Measurements from ENCODE around the gene KANK3. TPM values are rescaled to one million over a fixed set of nuclear protein-coding genes. Genes with fewer than 3 reads are reported as not detected.

The KANK3 gene
- total and polyA plus RNA-seq, 2 of the 8 experiments (the other 6 are each of a cell fraction or from before 2014, with no cell fraction given) = 2.5 to 4.2 TPM

GRCh38 chr19:8352134-8352827, 9.2 kb upstream of the KANK3 start:
- no peak overlapping the region for H3K9ac ChIP-seq (replicated peaks in 1 of 4; ENCODE audit: extremely low read depth in 1 of 4, low read depth in 3 of 4, low read length in 3 of 4)
- no peaks in the 10 kb centered on the region for H3K79me1 ChIP-seq (ENCODE audit: low read depth, low read length)
- no peak overlapping the region for H3K56ac ChIP-seq (replicated peaks; ENCODE audit: insufficient read length, low read depth, low read length)
- H3K4me3 ChIP-seq (ENCODE audit: extremely low read depth in 1 of 4, insufficient read depth in 2 of 4, low read depth in 3 of 4, low read length in 4 of 4) = peak overlapping the region in 3 of 4 experiments; percentile 23 to 41 (median 32); a peak in 6 of 8 replicates
- H3K23me2 ChIP-seq (ENCODE audit: low read depth, low read length) = no peaks in the 10 kb centered on the region
- no peak overlapping the region for H2AK5ac ChIP-seq (ENCODE audit: low read depth, low read length)
- 0 out of 2 replicates have a peak overlapping the region, but pooled peaks have one; percentile 61 for H2BK20ac ChIP-seq (ENCODE audit: low read length)
- no peak overlapping the region for H3K14ac ChIP-seq (ENCODE audit: insufficient read length)
- no peaks in the 10 kb centered on the region for H3K27me3 ChIP-seq (replicated peaks in 1 of 4; ENCODE audit: control insufficient read depth in 3 of 4, extremely low read depth in 1 of 4, insufficient read depth in 3 of 4, low read length in 3 of 4)
- DNase-seq (ENCODE audit: low read depth in 1 of 2, low spot score in 2 of 2) (no peak), FAIRE-seq (no peak)
- H3K4ac ChIP-seq (replicated peaks; ENCODE audit: insufficient read length, low read depth, low read length) = no peak overlapping the region
- CTCF ChIA-PET (ENCODE audit: partially characterized antibody) = interaction anchor here (0.6 to 6.6 kb wide), 29 partner anchors 11 to 1949 kb away, joined by 3 to 68 read pairs (median 8); partner anchors contain the start of genes ANGPTL4, KANK3 and MARCHF2
- no peak overlapping the region for H2BK12ac ChIP-seq (ENCODE audit: low read depth, low read length)
- POLR2A ChIA-PET (ENCODE audit: partially characterized antibody) = interaction anchor here (0.8 to 2.1 kb wide), 7 partner anchors 10 to 110 kb away, joined by 3 to 11 read pairs (median 4); partner anchors contain the start of gene RAB11B
- TF ChIP-seq RBBP5 (IDR thresholded peaks at IDR 0.05; ENCODE audit: borderline replicate concordance, low read depth, low read length) (0 out of 2 replicates have a peak, but pooled peaks have one; percentile 48), YY1 (IDR thresholded peaks at IDR 0.05; ENCODE audit: low read depth, low read length) (no peak), NANOG (IDR thresholded peaks at IDR 0.05; ENCODE audit: insufficient read depth, low read depth, low read length, poor library complexity, severe bottlenecking) (no peak)
- H2AFZ ChIP-seq (ENCODE audit: low read length) = no peak overlapping the region
- H4K8ac ChIP-seq (ENCODE audit: extremely low read depth, insufficient read depth, low read length) = no peak overlapping the region
- H3K4me2 ChIP-seq (ENCODE audit: insufficient read depth in 1 of 2, low read depth in 2 of 2, low read length in 2 of 2) = peak overlapping the region; percentile 56 to 64
- H2BK5ac ChIP-seq (ENCODE audit: low read depth, low read length) = peak overlapping the region; percentile 60; the same call in 1 of the 2 replicates
- no peaks in the 10 kb centered on the region for H3K9me3 ChIP-seq (ENCODE audit: insufficient read depth in 2 of 2, low read depth in 1 of 2, low read length in 1 of 2)
- H3K18ac ChIP-seq (ENCODE audit: extremely low read depth, low read length) = peak overlapping the region; percentile 81
- no peak overlapping the region for H4K5ac ChIP-seq (ENCODE audit: insufficient read length, low read depth, low read length)
- no peak overlapping the region for H3K23ac ChIP-seq (ENCODE audit: insufficient read length)
- H2BK120ac ChIP-seq (replicated peaks; ENCODE audit: low read depth, low read length) = no peak overlapping the region
- no peaks in the 10 kb centered on the region for H3K79me2 ChIP-seq (ENCODE audit: control insufficient read depth in 1 of 2, insufficient read depth in 2 of 2, low read length in 2 of 2)
- H4K91ac ChIP-seq (replicated peaks; ENCODE audit: insufficient read length, low read length) = no peak overlapping the region
- no peaks in the 10 kb centered on the region for H4K20me1 ChIP-seq (replicated peaks in 1 of 2; ENCODE audit: control insufficient read depth in 1 of 2, insufficient read depth in 2 of 2, low read length in 2 of 2)
- no peak overlapping the region for H2BK15ac ChIP-seq (ENCODE audit: low read length)
- peaks cover 0 to 4% (median 3%) of the 10 kb centered on the region in 4 experiments; a peak in 4 of 7 replicates for H3K4me1 ChIP-seq (replicated peaks in 1 of 4; ENCODE audit: control insufficient read depth in 3 of 4, insufficient read depth in 4 of 4, low read length in 3 of 4)
- WGBS, 2 experiments (ENCODE audit: extremely low coverage in 1 of 2, insufficient coverage in 1 of 2, insufficient read length in 1 of 2, insufficient replicate concordance in 2 of 2, low coverage in 1 of 2, low lambda C conversion rate in 2 of 2, missing lambda C conversion rate in 1 of 2) = 38% methylated on average over 9 of the region's 10 CpGs; no CpG with 5 or more reads in 1 of the 2 experiments
- no peak overlapping the region for H3K27ac ChIP-seq (ENCODE audit: low read depth, low read length)
- no peaks in the 10 kb centered on the region for H3K36me3 ChIP-seq (ENCODE audit: control insufficient read depth in 2 of 4, insufficient read depth in 4 of 4, low read length in 3 of 4)
